Glutamatergic neuron (in vitro differentiated cells): ENCODE measurements around the gene DLGAP5. TPM values are rescaled to one million over a fixed set of nuclear protein-coding genes. Genes with fewer than 3 reads are reported as not detected.

Source experiments
- DNase-seq: peaks from one replicate; pipeline ENCODE4 v3.0.0; 2022
- H3K27ac Mint-ChIP-seq: one replicate; pipeline ENCODE4 v1.8.0; 2020; ENCODE audit warnings: mild to moderate bottlenecking, mixed read lengths, inconsistent platforms; ENCODE audit not compliant: unreplicated experiment
- H3K27me3 Mint-ChIP-seq: one replicate; pipeline ENCODE4 v1.8.0; 2020; ENCODE audit warnings: mild to moderate bottlenecking, moderate library complexity, mixed read lengths, inconsistent platforms; ENCODE audit not compliant: unreplicated experiment
- H3K36me3 Mint-ChIP-seq: one replicate; pipeline ENCODE4 v1.8.0; 2020; ENCODE audit warnings: mild to moderate bottlenecking, mixed read lengths, inconsistent platforms; ENCODE audit not compliant: unreplicated experiment
- H3K4me1 Mint-ChIP-seq: one replicate; pipeline ENCODE4 v1.8.0; 2020; ENCODE audit warnings: mild to moderate bottlenecking, low read depth, mixed read lengths, inconsistent platforms; ENCODE audit not compliant: unreplicated experiment
- H3K4me3 Mint-ChIP-seq: one replicate; pipeline ENCODE4 v1.8.0; 2020; ENCODE audit warnings: mild to moderate bottlenecking, mixed read lengths, inconsistent platforms; ENCODE audit not compliant: unreplicated experiment
- H3K9me3 Mint-ChIP-seq: one replicate; pipeline ENCODE4 v1.8.0; 2020; ENCODE audit warnings: mild to moderate bottlenecking, moderate library complexity, mixed read lengths, inconsistent platforms; ENCODE audit not compliant: unreplicated experiment
- CTCF ChIP-seq: fragments of 200-600 bp; sonication (generic); IDR thresholded peaks from one replicate; pipeline ENCODE4 v1.5.0; 2021; ENCODE audit not compliant: partially characterized antibody, unreplicated experiment
- total RNA-seq: library from RNA; stranded (reverse); fragmentation: NEBNext Ultra II Directional; extraction: Animal tissue kit (Norgen Biotek cat#: 25700); gene quantifications from one replicate; pipeline ENCODE4 v1.2.1, GENCODE V29; 2021; ENCODE audit not compliant: unreplicated experiment

DLGAP5 gene
- total RNA-seq, 1 donor from 2014 or later = 8.2 TPM

- Mint-ChIP-seq H3K4me1 (no peaks in the 10 kb centered on the region), H3K36me3 (no peaks in the 10 kb centered on the region), H3K27me3 (peaks cover 2% of the 10 kb centered on the region), H3K4me3 (no peak overlapping the region), H3K9me3 (no peaks in the 10 kb centered on the region), H3K27ac (no peak overlapping the region)
- no peak for DNase-seq
- no peak for TF ChIP-seq CTCF
Measured at GRCh38 chr14:55233591-55233990, 42.2 kb upstream of the DLGAP5 start.

DNA sequence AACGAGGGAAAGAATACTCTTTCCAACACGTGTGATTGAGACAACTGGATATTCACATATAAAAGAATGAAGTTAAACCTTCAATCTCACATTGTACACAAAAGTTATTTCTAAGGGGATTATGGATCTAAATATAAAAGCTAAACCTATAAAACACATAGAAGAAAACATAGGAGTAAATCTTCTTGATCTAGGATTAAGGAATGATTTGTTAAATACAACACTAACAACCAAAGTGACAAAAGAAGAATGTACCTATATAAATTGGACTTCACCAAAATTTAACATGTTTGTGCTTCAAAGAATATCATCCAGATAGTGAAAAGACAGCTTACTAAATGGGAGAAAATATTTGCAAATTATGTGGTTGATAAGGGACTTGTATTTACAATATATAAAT is 36.9 kb upstream of the DLGAP5 start:
- no peak for DNase-seq
- H3K27me3 Mint-ChIP-seq = no peaks in the 10 kb centered on the region
- no peaks in the 10 kb centered on the region for H3K9me3 Mint-ChIP-seq
- no peaks in the 10 kb centered on the region for H3K36me3 Mint-ChIP-seq
- no peaks in the 10 kb centered on the region for H3K4me1 Mint-ChIP-seq
- TF ChIP-seq CTCF = no peak
- no peak overlapping the region for H3K27ac Mint-ChIP-seq
- H3K4me3 Mint-ChIP-seq = no peak overlapping the region

DNA sequence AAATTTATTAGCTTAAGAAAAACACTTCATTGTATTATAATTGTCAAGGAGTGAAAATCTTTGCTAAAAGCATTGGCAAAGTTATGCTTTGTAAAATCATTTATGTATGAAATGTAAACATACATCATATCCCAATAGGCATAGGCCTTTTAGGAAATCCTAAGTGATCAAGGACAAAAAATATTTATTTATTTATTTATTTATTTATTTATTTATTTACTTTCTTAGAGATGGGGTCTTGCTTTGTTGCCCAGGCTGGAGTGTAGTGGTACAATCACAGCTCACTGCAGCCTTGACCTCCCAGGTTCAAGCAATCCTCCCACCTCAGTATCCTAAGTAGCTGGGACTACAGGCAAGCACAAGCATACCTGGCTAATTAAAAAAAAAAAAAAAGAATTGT is 32.0 kb upstream of the DLGAP5 start:
- H3K27ac Mint-ChIP-seq = no peak overlapping the region
- H3K27me3 Mint-ChIP-seq = no peaks in the 10 kb centered on the region
- H3K9me3 Mint-ChIP-seq = no peaks in the 10 kb centered on the region
- no peak overlapping the region for H3K4me3 Mint-ChIP-seq
- no peaks in the 10 kb centered on the region for H3K4me1 Mint-ChIP-seq
- no peak for DNase-seq
- no peak for TF ChIP-seq CTCF
- H3K36me3 Mint-ChIP-seq = no peaks in the 10 kb centered on the region

DNA sequence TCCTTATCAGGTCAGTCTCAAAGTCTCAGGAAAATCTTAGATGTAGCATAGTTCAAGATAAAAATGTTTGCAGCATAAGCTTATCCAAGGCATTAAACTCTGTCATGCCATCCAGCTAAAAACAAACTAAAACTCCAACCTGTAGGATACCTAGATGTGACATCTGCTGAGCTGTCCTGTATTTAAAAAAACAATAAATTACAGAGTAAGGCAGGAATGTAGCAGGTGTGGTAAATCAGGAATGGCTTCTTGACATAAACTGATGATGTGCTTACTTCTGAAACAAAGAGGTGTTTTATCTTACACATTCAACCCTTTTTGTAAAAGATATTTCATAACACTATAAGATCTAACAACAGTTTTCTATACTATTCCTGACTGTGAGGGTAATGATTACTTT is 30.6 kb upstream of the DLGAP5 start:
- Mint-ChIP-seq H3K4me1 (no peaks in the 10 kb centered on the region), H3K27me3 (no peaks in the 10 kb centered on the region), H3K36me3 (no peaks in the 10 kb centered on the region), H3K27ac (no peak overlapping the region), H3K9me3 (no peaks in the 10 kb centered on the region), H3K4me3 (no peak overlapping the region)
- no peak for DNase-seq
- no peak for TF ChIP-seq CTCF

GRCh38 chr14:55221186-55221585 is 29.8 kb upstream of the DLGAP5 start:
- no peaks in the 10 kb centered on the region for H3K4me1 Mint-ChIP-seq
- no peak for DNase-seq
- H3K27ac Mint-ChIP-seq = no peak overlapping the region
- no peak overlapping the region for H3K4me3 Mint-ChIP-seq
- no peaks in the 10 kb centered on the region for H3K27me3 Mint-ChIP-seq
- TF ChIP-seq CTCF = no peak
- H3K9me3 Mint-ChIP-seq = no peaks in the 10 kb centered on the region
- no peaks in the 10 kb centered on the region for H3K36me3 Mint-ChIP-seq
